Body of pancreas (tissue), 4 donors: ENCODE data around the gene PRKG1. TPM values are rescaled to one million over a fixed set of nuclear protein-coding genes. Genes with fewer than 3 reads are reported as not detected.
"Not testable (repeated sequence)": the region's sequence is repeated elsewhere in the genome, so short reads cannot be mapped to it uniquely, and the experiment has no call there.

Experiments used
- ATAC-seq: fragments of 150-250 bp; one replicate; pipeline ENCODE4 v1.9.1; 2016
- DNase-seq, 4 donors: peaks; one replicate each; pipeline ENCODE4 v3.0.0-alpha.2; 2019
- H3K27ac ChIP-seq, 4 donors: fragments of 200-600 bp; sonication (generic); 1 replicate in 3 of 4; 2 replicates in 1 of 4; pipeline versions ENCODE4 v1.5.1 to v1.6.1; 2016 to 2019; ENCODE audit warnings: mild to moderate bottlenecking in 1 of 4, mixed read lengths in 1 of 4, moderate library complexity in 1 of 4
- H3K27me3 ChIP-seq, 2 donors: fragments of 200-600 bp; sonication (generic); one replicate each; pipeline ENCODE4 v1.6.0; 2016; ENCODE audit warnings: mild to moderate bottlenecking in 1 of 2
- H3K36me3 ChIP-seq, 2 donors: fragments of 200-600 bp; sonication (generic); replicated peaks in 1 of 2; 2 replicates each; pipeline ENCODE4 v1.5.1; 2016; ENCODE audit warnings: low read depth in 2 of 2; ENCODE audit not compliant: insufficient read depth in 1 of 2
- H3K4me1 ChIP-seq: fragments of 200-600 bp; sonication (generic); one replicate; pipeline ENCODE4 v1.6.0; 2016
- H3K4me3 ChIP-seq, 2 donors: fragments of 200-600 bp; sonication (generic); 1 replicate in 1 of 2; 2 replicates in 1 of 2; pipeline ENCODE4 v1.5.1; 2016 to 2019
- H3K9me3 ChIP-seq, 3 donors: fragments of 200-600 bp; sonication (generic); 1 replicate in 2 of 3; 2 replicates in 1 of 3; pipeline ENCODE4 v1.5.1; 2016
- POLR2A ChIP-seq, 3 donors: fragments of 450-650 bp; IDR thresholded peaks; one replicate each; pipeline ENCODE4 v1.6.1; 2016; ENCODE audit warnings: antibody characterized with exemption in 3 of 3, mild to moderate bottlenecking in 2 of 3
- WGBS, 2 donors: methylation state at CpG; one replicate each; pipeline ENCODE4 v1.1.5; 2017; 5-methylcytosine and 5-hydroxymethylcytosine counted together
- intact Hi-C: fragments of 100-400 bp; cut with DNase I; formaldehyde crosslinking; loops from one replicate; pipeline ENCODE4 v1.15.1; 2023
- total RNA-seq, 2 donors: library from RNA; depleted of rRNA; stranded (reverse); fragments of >200 nt; gene quantifications; one replicate each; pipeline ENCODE4 v1.1.0, GENCODE V29; 2016
- TF ChIP-seq, protein P1 (sequence below), 7 experiments: fragments of 450-650 bp in 4 of 7; fragments of 200-600 bp in 3 of 7; sonication (generic) in 3 of 7; IDR thresholded peaks; one replicate each; pipeline ENCODE4 v1.5.1; 2016 to 2019; ENCODE audit warnings: antibody characterized with exemption in 7 of 7

PRKG1 gene
- total RNA-seq, 2 donors from 2014 or later = 14.2 to 18.9 TPM

DNA sequence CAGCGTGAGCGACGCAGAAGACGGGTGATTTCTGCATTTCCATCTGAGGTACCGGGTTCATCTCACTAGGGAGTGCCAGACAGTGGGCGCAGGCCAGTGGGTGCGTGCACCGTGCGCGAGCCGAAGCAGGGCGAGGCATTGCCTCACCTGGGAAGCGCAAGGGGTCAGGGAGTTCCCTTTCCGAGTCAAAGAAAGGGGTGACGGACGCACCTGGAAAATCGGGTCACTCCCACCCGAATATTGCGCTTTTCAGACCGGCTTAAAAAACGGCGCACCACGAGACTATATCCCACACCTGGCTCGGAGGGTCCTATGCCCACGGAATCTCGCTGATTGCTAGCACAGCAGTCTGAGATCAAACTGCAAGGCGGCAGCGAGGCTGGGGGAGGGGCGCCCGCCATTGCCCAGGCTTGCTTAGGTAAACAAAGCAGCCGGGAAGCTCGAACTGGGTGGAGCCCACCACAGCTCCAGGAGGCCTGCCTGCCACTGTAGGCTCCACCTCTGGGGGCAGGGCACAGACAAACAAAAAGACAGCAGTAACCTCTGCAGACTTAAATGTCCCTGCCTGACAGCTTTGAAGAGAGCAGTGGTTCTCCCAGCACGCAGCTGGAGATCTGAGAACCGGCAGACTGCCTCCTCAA is 1159.2 kb downstream of the PRKG1 start:
- H3K4me3 ChIP-seq = not testable (repeated sequence)
- peak overlapping the region in 3 of 4 donors; percentile 48 to 74 (median 66) for H3K27ac ChIP-seq

DNA sequence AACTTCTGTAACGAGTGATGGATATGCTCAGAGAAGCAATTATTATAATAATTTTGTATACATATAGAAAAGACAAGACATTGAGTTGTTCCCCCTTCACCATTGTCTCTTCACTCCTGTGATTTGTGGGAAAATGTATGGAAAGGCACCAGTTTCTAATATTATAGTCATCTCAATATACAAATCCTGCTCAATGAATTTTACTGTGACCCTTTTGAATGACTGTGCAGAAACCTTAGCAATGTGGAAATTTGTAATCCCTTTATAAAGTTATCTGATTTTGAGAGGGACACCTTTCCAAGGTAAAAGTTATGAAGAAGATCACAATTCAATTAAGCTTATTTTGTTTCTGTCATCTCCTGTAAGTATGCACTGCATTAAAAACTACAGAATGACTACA is 1165.5 kb downstream of the PRKG1 start:
- no peaks in the 10 kb centered on the region for H3K27me3 ChIP-seq
- ATAC-seq = no peak
- TF ChIP-seq, protein P1, sequence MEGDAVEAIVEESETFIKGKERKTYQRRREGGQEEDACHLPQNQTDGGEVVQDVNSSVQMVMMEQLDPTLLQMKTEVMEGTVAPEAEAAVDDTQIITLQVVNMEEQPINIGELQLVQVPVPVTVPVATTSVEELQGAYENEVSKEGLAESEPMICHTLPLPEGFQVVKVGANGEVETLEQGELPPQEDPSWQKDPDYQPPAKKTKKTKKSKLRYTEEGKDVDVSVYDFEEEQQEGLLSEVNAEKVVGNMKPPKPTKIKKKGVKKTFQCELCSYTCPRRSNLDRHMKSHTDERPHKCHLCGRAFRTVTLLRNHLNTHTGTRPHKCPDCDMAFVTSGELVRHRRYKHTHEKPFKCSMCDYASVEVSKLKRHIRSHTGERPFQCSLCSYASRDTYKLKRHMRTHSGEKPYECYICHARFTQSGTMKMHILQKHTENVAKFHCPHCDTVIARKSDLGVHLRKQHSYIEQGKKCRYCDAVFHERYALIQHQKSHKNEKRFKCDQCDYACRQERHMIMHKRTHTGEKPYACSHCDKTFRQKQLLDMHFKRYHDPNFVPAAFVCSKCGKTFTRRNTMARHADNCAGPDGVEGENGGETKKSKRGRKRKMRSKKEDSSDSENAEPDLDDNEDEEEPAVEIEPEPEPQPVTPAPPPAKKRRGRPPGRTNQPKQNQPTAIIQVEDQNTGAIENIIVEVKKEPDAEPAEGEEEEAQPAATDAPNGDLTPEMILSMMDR (IDR thresholded peaks at IDR 0.05) = no peak
- no peak for TF ChIP-seq POLR2A (IDR thresholded peaks at IDR 0.05)
- no peak overlapping the region for H3K27ac ChIP-seq
- H3K4me3 ChIP-seq = no peak overlapping the region
- 85 to 94% methylated on average over 1 of the region's 1 CpG for WGBS, 2 donors
- no peaks in the 10 kb centered on the region for H3K9me3 ChIP-seq
- DNase-seq = no peak
- intact Hi-C loops = no loop called here
- H3K4me1 ChIP-seq = no peaks in the 10 kb centered on the region
- H3K36me3 ChIP-seq = no peaks in the 10 kb centered on the region

More for the DNA sequence above, 1159.2 kb downstream of the PRKG1 start:
- H3K27me3 ChIP-seq, H3K36me3 ChIP-seq, H3K4me1 ChIP-seq, H3K9me3 ChIP-seq, DNase-seq, intact Hi-C loops: not testable (repeated sequence)
- peak; percentile 72 for ATAC-seq
- TF ChIP-seq POLR2A (IDR thresholded peaks at IDR 0.05) = peak in 1 of 3 donors; percentile 27
- 10 to 12% methylated on average over 8 to 10 of the region's 34 CpGs for WGBS, 2 donors

DNA sequence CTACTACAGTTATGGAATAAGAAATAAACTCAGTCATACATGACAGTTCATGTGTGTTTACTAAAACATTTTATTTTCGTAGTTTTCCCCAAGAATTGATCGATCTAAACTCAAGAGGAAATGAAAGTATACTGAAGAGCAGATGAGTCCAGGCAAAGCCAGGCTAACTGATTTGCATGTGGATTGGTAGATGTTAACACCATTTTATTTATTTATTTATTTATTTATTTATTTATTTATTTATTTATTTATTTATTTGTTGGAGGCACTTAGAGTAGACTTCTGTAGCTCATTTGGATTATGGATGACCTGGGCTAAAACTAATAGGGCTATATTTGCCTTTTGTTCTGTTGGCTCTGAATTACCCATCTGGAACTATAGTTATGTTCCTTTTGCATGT is 1171.3 kb downstream of the PRKG1 start:
- Histone ChIP-seq H3K36me3 (no peaks in the 10 kb centered on the region), H3K9me3 (no peaks in the 10 kb centered on the region), H3K27ac (no peak overlapping the region), H3K4me1 (no peaks in the 10 kb centered on the region), H3K4me3 (no peak overlapping the region), H3K27me3 (no peaks in the 10 kb centered on the region)
- DNase-seq (no peak), ATAC-seq (no peak)
- intact Hi-C loops = no loop called here
- no peak for TF ChIP-seq POLR2A (IDR thresholded peaks at IDR 0.05)
- TF ChIP-seq, protein P1 (IDR thresholded peaks at IDR 0.05) = no peak
- 92% methylated on average over 2 of the region's 2 CpGs for WGBS, 2 donors

DNA sequence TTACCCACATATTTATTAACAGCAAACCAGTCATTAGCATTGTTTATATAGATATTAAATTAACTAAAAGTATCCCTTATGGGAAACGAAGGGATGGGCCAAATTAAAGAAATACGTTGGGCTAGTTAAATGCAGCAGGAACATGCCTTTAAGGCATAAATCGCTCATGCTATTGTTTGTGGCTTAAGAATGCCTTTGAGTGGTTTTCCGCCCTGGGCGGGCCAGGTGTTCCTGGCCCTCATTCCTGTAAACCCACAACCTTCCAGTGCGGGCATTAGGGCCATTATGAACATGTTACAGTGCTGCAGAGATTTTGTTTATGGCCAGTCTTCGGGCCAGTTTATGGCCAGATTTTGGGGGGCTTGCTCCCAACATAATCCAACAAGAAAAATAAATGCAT is 1173.6 kb downstream of the PRKG1 start:
- H3K9me3 ChIP-seq, intact Hi-C loops, H3K36me3 ChIP-seq, H3K4me3 ChIP-seq, H3K4me1 ChIP-seq, DNase-seq, H3K27me3 ChIP-seq, ATAC-seq, H3K27ac ChIP-seq: not testable (repeated sequence)
- 87 to 89% methylated on average over 7 of the region's 7 CpGs for WGBS, 2 donors

DNA sequence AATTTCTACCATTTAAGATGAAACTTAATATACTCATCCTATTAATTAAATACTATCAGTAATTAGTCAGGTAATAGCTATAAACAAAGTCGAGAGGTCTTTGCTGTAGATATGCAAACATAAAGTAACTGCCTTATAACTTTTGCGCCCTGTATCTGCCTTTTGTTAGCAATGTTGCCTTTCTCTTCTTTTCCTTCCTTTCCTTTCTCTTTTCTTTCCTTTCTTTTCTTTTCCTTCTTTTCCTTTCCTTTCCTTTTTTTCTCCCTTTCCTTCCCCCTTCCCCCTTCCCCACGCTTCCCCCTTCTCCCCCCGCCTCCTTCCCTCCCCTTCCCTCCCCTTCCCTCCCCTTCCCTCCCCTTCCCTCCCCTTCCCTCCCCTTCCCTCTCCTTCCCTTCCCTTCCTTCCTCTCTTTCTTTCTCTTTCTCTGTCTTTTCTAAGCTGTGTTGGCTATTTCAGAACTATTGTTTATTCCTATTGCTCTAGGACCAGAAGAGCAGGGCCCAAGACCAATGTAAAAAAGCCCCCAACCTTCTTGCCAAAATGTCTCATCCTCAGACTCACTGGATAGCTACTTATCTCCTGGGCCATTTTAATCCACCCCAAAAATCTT is 1174.5 kb downstream of the PRKG1 start:
- no peaks in the 10 kb centered on the region for H3K36me3 ChIP-seq
- H3K4me1 ChIP-seq = no peaks in the 10 kb centered on the region
- TF ChIP-seq, protein P1 (IDR thresholded peaks at IDR 0.05) = no peak
- no peak for TF ChIP-seq POLR2A (IDR thresholded peaks at IDR 0.05)
- DNase-seq (no peak), ATAC-seq (no peak)
- intact Hi-C loops = no loop called here
- WGBS, 2 donors = 81 to 93% methylated on average over 3 to 4 of the region's 4 CpGs
- H3K9me3 ChIP-seq = no peaks in the 10 kb centered on the region
- H3K27ac ChIP-seq = no peak overlapping the region
- H3K27me3 ChIP-seq = no peaks in the 10 kb centered on the region
- H3K4me3 ChIP-seq = no peak overlapping the region
